Measurements from ENCODE around the gene NHLH2.

The NHLH2 gene

GRCh38 chr1:115837740-115838421 is 3.0 kb downstream of the NHLH2 start:
- DNase-seq, result no peak

GRCh38 chr1:115837341-115837739 is 3.6 kb downstream of the NHLH2 start:
- no peak for DNase-seq

GRCh38 chr1:115833856-115834255 is 7.1 kb downstream of the NHLH2 start:
- no peak for DNase-seq

- DNase-seq, result no peak
Measured at GRCh38 chr1:115832651-115833050, 8.3 kb downstream of the NHLH2 start.

GRCh38 chr1:115830963-115831362 is 10.0 kb downstream of the NHLH2 start:
- no peak for DNase-seq

- no peak for DNase-seq
Measured at GRCh38 chr1:115829947-115830346, 11.0 kb downstream of the NHLH2 start.

GRCh38 chr1:115829023-115829674 is 11.8 kb downstream of the NHLH2 start:
- no peak for DNase-seq

GRCh38 chr1:115828101-115829022 is 12.6 kb downstream of the NHLH2 start:
- no peak for DNase-seq

GRCh38 chr1:115827452-115828044 is 13.4 kb downstream of the NHLH2 start:
- DNase-seq, result no peak

- DNase-seq, result no peak
Measured at GRCh38 chr1:115826628-115827027, 14.3 kb downstream of the NHLH2 start.

- no peak for DNase-seq
Measured at GRCh38 chr1:115822117-115822516, 18.8 kb downstream of the NHLH2 start.

- no peak for DNase-seq
Measured at GRCh38 chr1:115815694-115816093, 25.2 kb downstream of the NHLH2 start.

- no peak for DNase-seq
Measured at GRCh38 chr1:115814685-115815398, 26.1 kb downstream of the NHLH2 start.

GRCh38 chr1:115813727-115814126 is 27.2 kb downstream of the NHLH2 start:
- DNase-seq, result no peak

- no peak for DNase-seq
Measured at GRCh38 chr1:115811140-115811828, 29.6 kb downstream of the NHLH2 start.

GRCh38 chr1:115810609-115811008 is 30.3 kb downstream of the NHLH2 start:
- no peak for DNase-seq

- no peak for DNase-seq
Measured at GRCh38 chr1:115809847-115810246, 31.1 kb downstream of the NHLH2 start.

GRCh38 chr1:115809076-115809475 is 31.9 kb downstream of the NHLH2 start:
- no peak for DNase-seq

- peak; percentile 32 to 44 for DNase-seq
Measured at GRCh38 chr1:115807723-115808122, 33.2 kb downstream of the NHLH2 start.

- no peak for DNase-seq
Measured at GRCh38 chr1:115805597-115805996, 35.3 kb downstream of the NHLH2 start.

GRCh38 chr1:115802416-115802815 is 38.5 kb downstream of the NHLH2 start:
- DNase-seq, result no peak

- DNase-seq, result no peak
Measured at GRCh38 chr1:115797486-115797885, 43.4 kb downstream of the NHLH2 start.
